Measurements from ENCODE around the gene TPX2. TPM values are rescaled to one million over a fixed set of nuclear protein-coding genes. Genes with fewer than 3 reads are reported as not detected.

Gene TPX2
- total RNA-seq, 1 donor from 2014 or later: 8.4 TPM

- Histone ChIP-seq H3K9me3 (ENCODE audit: control insufficient read depth in 3 of 3, low read length in 3 of 3) (no peaks in the 10 kb centered on the region), H3K4me3 (ENCODE audit: low read length in 3 of 3) (no peak overlapping the region), H3K27me3 (ENCODE audit: control insufficient read depth in 3 of 3, insufficient read depth in 3 of 3, low read length in 3 of 3) (no peaks in the 10 kb centered on the region), H3K9ac (ENCODE audit: low read depth in 1 of 3, low read length in 3 of 3) (no peak overlapping the region), H3K36me3 (ENCODE audit: control insufficient read depth in 3 of 3, insufficient read depth in 3 of 3, low read length in 3 of 3) (no peaks in the 10 kb centered on the region), H3K4me1 (ENCODE audit: control insufficient read depth in 3 of 3, insufficient read depth in 3 of 3, low read length in 3 of 3) (peaks cover 3 to 7% (median 5%) of the 10 kb centered on the region in 3 donors), H3K27ac (ENCODE audit: low read depth, low read length) (no peak overlapping the region)
Measured at GRCh38 chr20:31788578-31788977, 49.5 kb downstream of the TPX2 start.

- Histone ChIP-seq H3K9ac (ENCODE audit: low read depth in 1 of 3, low read length in 3 of 3) (no peak overlapping the region), H3K4me1 (ENCODE audit: control insufficient read depth in 3 of 3, insufficient read depth in 3 of 3, low read length in 3 of 3) (peaks cover 3 to 7% (median 5%) of the 10 kb centered on the region in 3 donors), H3K27me3 (ENCODE audit: control insufficient read depth in 3 of 3, insufficient read depth in 3 of 3, low read length in 3 of 3) (no peaks in the 10 kb centered on the region), H3K27ac (ENCODE audit: low read depth, low read length) (no peak overlapping the region), H3K4me3 (ENCODE audit: low read length in 3 of 3) (no peak overlapping the region), H3K36me3 (ENCODE audit: control insufficient read depth in 3 of 3, insufficient read depth in 3 of 3, low read length in 3 of 3) (no peaks in the 10 kb centered on the region), H3K9me3 (ENCODE audit: control insufficient read depth in 3 of 3, low read length in 3 of 3) (no peaks in the 10 kb centered on the region)
Measured at GRCh38 chr20:31790401-31790800, 51.3 kb downstream of the TPX2 start.

- H3K9me3 ChIP-seq (ENCODE audit: control insufficient read depth in 3 of 3, low read length in 3 of 3): no peaks in the 10 kb centered on the region
Measured at GRCh38 chr20:31797364-31797763, 58.3 kb downstream of the TPX2 start.

GRCh38 chr20:31801508-31801907 lies 62.4 kb downstream of the TPX2 start:
- H3K9ac ChIP-seq (ENCODE audit: low read depth in 1 of 3, low read length in 3 of 3): no peak overlapping the region
- H3K27ac ChIP-seq (ENCODE audit: low read depth, low read length): no peak overlapping the region
- H3K9me3 ChIP-seq (ENCODE audit: control insufficient read depth in 3 of 3, low read length in 3 of 3): no peaks in the 10 kb centered on the region
- no peaks in the 10 kb centered on the region for H3K27me3 ChIP-seq (ENCODE audit: control insufficient read depth in 3 of 3, insufficient read depth in 3 of 3, low read length in 3 of 3)
- peaks cover 14 to 17% (median 15%) of the 10 kb centered on the region in 3 donors for H3K4me1 ChIP-seq (ENCODE audit: control insufficient read depth in 3 of 3, insufficient read depth in 3 of 3, low read length in 3 of 3)
- H3K36me3 ChIP-seq (ENCODE audit: control insufficient read depth in 3 of 3, insufficient read depth in 3 of 3, low read length in 3 of 3): no peaks in the 10 kb centered on the region
- no peak overlapping the region for H3K4me3 ChIP-seq (ENCODE audit: low read length in 3 of 3)

More at GRCh38 chr20:31797364-31797763, 58.3 kb downstream of the TPX2 start:
- H3K36me3 ChIP-seq (ENCODE audit: control insufficient read depth in 3 of 3, insufficient read depth in 3 of 3, low read length in 3 of 3): no peaks in the 10 kb centered on the region
- H3K27ac ChIP-seq (ENCODE audit: low read depth, low read length): no peak overlapping the region
- H3K4me1 ChIP-seq (ENCODE audit: control insufficient read depth in 3 of 3, insufficient read depth in 3 of 3, low read length in 3 of 3): no peaks in the 10 kb centered on the region
- H3K9ac ChIP-seq (ENCODE audit: low read depth in 1 of 3, low read length in 3 of 3): no peak overlapping the region
- no peak overlapping the region for H3K4me3 ChIP-seq (ENCODE audit: low read length in 3 of 3)
- H3K27me3 ChIP-seq (ENCODE audit: control insufficient read depth in 3 of 3, insufficient read depth in 3 of 3, low read length in 3 of 3): no peaks in the 10 kb centered on the region

- Histone ChIP-seq H3K9me3 (ENCODE audit: control insufficient read depth in 3 of 3, low read length in 3 of 3) (no peaks in the 10 kb centered on the region), H3K4me3 (ENCODE audit: low read length in 3 of 3) (no peak overlapping the region), H3K4me1 (ENCODE audit: control insufficient read depth in 3 of 3, insufficient read depth in 3 of 3, low read length in 3 of 3) (peaks cover 27 to 31% (median 28%) of the 10 kb centered on the region in 3 donors), H3K9ac (ENCODE audit: low read depth in 1 of 3, low read length in 3 of 3) (no peak overlapping the region), H3K36me3 (ENCODE audit: control insufficient read depth in 3 of 3, insufficient read depth in 3 of 3, low read length in 3 of 3) (no peaks in the 10 kb centered on the region), H3K27me3 (ENCODE audit: control insufficient read depth in 3 of 3, insufficient read depth in 3 of 3, low read length in 3 of 3) (no peaks in the 10 kb centered on the region), H3K27ac (ENCODE audit: low read depth, low read length) (no peak overlapping the region)
Measured at GRCh38 chr20:31803552-31804291, 64.6 kb downstream of the TPX2 start.

- Histone ChIP-seq H3K9me3 (ENCODE audit: control insufficient read depth in 3 of 3, low read length in 3 of 3) (no peaks in the 10 kb centered on the region), H3K36me3 (ENCODE audit: control insufficient read depth in 3 of 3, insufficient read depth in 3 of 3, low read length in 3 of 3) (no peaks in the 10 kb centered on the region), H3K4me3 (ENCODE audit: low read length in 3 of 3) (peak overlapping the region in 2 of 3 donors; percentile 42 to 49), H3K4me1 (ENCODE audit: control insufficient read depth in 3 of 3, insufficient read depth in 3 of 3, low read length in 3 of 3) (peaks cover 43 to 49% (median 49%) of the 10 kb centered on the region in 3 donors), H3K27ac (ENCODE audit: low read depth, low read length) (peak overlapping the region; percentile 86), H3K9ac (ENCODE audit: low read depth in 1 of 3, low read length in 3 of 3) (peak overlapping the region in 2 of 3 donors; percentile 65 to 70), H3K27me3 (ENCODE audit: control insufficient read depth in 3 of 3, insufficient read depth in 3 of 3, low read length in 3 of 3) (no peaks in the 10 kb centered on the region)
Measured at GRCh38 chr20:31806564-31807355, 67.7 kb downstream of the TPX2 start.

- Histone ChIP-seq H3K9ac (ENCODE audit: low read depth in 1 of 3, low read length in 3 of 3) (no peak overlapping the region), H3K36me3 (ENCODE audit: control insufficient read depth in 3 of 3, insufficient read depth in 3 of 3, low read length in 3 of 3) (no peaks in the 10 kb centered on the region), H3K27ac (ENCODE audit: low read depth, low read length) (peak overlapping the region; percentile 13), H3K27me3 (ENCODE audit: control insufficient read depth in 3 of 3, insufficient read depth in 3 of 3, low read length in 3 of 3) (no peaks in the 10 kb centered on the region), H3K4me3 (ENCODE audit: low read length in 3 of 3) (no peak overlapping the region), H3K4me1 (ENCODE audit: control insufficient read depth in 3 of 3, insufficient read depth in 3 of 3, low read length in 3 of 3) (peaks cover 60 to 66% (median 66%) of the 10 kb centered on the region in 3 donors), H3K9me3 (ENCODE audit: control insufficient read depth in 3 of 3, low read length in 3 of 3) (no peaks in the 10 kb centered on the region)
Measured at GRCh38 chr20:31808481-31808880, 69.4 kb downstream of the TPX2 start.

- Histone ChIP-seq H3K9ac (ENCODE audit: low read depth in 1 of 3, low read length in 3 of 3) (no peak overlapping the region), H3K27me3 (ENCODE audit: control insufficient read depth in 3 of 3, insufficient read depth in 3 of 3, low read length in 3 of 3) (no peaks in the 10 kb centered on the region), H3K36me3 (ENCODE audit: control insufficient read depth in 3 of 3, insufficient read depth in 3 of 3, low read length in 3 of 3) (no peaks in the 10 kb centered on the region), H3K4me3 (ENCODE audit: low read length in 3 of 3) (no peak overlapping the region), H3K27ac (ENCODE audit: low read depth, low read length) (peak overlapping the region; percentile 75), H3K9me3 (ENCODE audit: control insufficient read depth in 3 of 3, low read length in 3 of 3) (no peaks in the 10 kb centered on the region), H3K4me1 (ENCODE audit: control insufficient read depth in 3 of 3, insufficient read depth in 3 of 3, low read length in 3 of 3) (peaks cover 65 to 77% (median 76%) of the 10 kb centered on the region in 3 donors)
Measured at GRCh38 chr20:31809661-31810060, 70.6 kb downstream of the TPX2 start.

- Histone ChIP-seq H3K4me3 (ENCODE audit: low read length in 3 of 3) (peak overlapping the region in 2 of 3 donors; percentile 48 to 66), H3K9me3 (ENCODE audit: control insufficient read depth in 3 of 3, low read length in 3 of 3) (no peaks in the 10 kb centered on the region), H3K27ac (ENCODE audit: low read depth, low read length) (peak overlapping the region; percentile 75), H3K9ac (ENCODE audit: low read depth in 1 of 3, low read length in 3 of 3) (peak overlapping the region in 2 of 3 donors; percentile 55 to 86), H3K27me3 (ENCODE audit: control insufficient read depth in 3 of 3, insufficient read depth in 3 of 3, low read length in 3 of 3) (no peaks in the 10 kb centered on the region), H3K4me1 (ENCODE audit: control insufficient read depth in 3 of 3, insufficient read depth in 3 of 3, low read length in 3 of 3) (peaks cover 69 to 80% (median 78%) of the 10 kb centered on the region in 3 donors), H3K36me3 (ENCODE audit: control insufficient read depth in 3 of 3, insufficient read depth in 3 of 3, low read length in 3 of 3) (no peaks in the 10 kb centered on the region)
Measured at GRCh38 chr20:31811198-31811597, 72.1 kb downstream of the TPX2 start.
